ENCODE measurements around the gene SP6.

SP6 gene

DNA sequence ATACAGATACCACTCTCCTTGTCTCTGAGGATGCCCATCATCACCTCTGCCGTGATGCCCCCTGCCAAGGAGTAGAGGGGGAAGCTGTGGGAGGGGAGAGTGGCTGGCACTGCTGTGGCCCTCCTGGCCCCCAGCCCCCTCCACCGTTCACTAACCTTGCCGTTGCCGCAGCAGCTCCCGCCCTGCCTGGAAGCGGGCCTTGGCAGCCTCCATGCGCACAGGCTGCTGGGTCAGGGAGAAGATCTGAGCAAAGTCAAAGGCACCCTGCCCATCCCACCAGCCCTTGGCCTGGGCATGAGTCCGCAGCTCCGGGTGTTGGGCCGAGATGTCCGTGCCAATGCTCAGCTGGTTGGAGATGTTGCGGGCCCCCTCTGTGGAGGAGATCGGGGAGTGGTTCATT lies 12.3 kb downstream of the SP6 start:
- TF ChIP-seq, protein P1, sequence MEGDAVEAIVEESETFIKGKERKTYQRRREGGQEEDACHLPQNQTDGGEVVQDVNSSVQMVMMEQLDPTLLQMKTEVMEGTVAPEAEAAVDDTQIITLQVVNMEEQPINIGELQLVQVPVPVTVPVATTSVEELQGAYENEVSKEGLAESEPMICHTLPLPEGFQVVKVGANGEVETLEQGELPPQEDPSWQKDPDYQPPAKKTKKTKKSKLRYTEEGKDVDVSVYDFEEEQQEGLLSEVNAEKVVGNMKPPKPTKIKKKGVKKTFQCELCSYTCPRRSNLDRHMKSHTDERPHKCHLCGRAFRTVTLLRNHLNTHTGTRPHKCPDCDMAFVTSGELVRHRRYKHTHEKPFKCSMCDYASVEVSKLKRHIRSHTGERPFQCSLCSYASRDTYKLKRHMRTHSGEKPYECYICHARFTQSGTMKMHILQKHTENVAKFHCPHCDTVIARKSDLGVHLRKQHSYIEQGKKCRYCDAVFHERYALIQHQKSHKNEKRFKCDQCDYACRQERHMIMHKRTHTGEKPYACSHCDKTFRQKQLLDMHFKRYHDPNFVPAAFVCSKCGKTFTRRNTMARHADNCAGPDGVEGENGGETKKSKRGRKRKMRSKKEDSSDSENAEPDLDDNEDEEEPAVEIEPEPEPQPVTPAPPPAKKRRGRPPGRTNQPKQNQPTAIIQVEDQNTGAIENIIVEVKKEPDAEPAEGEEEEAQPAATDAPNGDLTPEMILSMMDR (IDR thresholded peaks at IDR 0.05; ENCODE audit: unreplicated experiment in 3 of 3) = no peak
- H3K27me3 Mint-ChIP-seq (ENCODE audit: low read depth) = peaks cover 7% of the 10 kb centered on the region
- H3K4me3 Mint-ChIP-seq = peak overlapping the region; percentile 48 to 79 (median 65)
- H3K9me3 Mint-ChIP-seq = no peaks in the 10 kb centered on the region
- H3K4me1 Mint-ChIP-seq = peaks cover 29% of the 10 kb centered on the region
- no peak overlapping the region for H3K27ac Mint-ChIP-seq
- peaks cover 6% of the 10 kb centered on the region for H3K36me3 Mint-ChIP-seq (ENCODE audit: low read depth)

DNA sequence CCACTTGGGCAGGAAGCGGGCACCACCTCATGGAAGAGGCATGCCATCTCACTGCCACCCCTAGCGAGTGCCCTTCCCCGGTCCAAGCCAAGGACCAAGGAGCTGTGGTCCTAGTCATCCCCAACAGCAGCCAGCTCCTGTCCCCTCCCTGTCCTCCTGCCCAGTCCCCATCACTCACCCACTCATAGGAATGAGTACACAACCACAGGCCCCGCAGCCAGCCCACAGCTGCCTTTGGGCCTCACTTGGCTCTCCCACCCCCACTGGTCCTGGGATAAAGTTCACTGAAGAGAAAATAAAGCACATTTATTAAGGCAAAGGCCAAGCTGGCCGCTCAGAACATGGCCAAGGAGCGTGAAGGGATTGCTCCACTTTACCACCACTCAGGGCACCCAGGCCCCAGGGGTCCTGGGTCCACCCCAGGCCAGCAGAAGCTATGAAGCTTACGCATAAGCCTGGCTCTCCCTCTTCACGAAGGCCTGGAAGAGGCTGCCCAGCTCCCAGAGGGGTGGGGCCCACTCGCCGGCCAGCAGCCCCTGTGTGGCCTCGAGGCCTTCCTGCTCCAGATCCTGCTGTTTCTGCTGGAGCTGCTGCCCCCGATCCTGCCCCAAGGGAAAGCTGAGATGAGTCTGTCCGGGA lies 13.4 kb downstream of the SP6 start:
- Mint-ChIP-seq H3K27me3 (ENCODE audit: low read depth) (no peaks in the 10 kb centered on the region), H3K9me3 (no peaks in the 10 kb centered on the region), H3K27ac (peak overlapping the region; percentile 42 to 80 (median 45))

DNA sequence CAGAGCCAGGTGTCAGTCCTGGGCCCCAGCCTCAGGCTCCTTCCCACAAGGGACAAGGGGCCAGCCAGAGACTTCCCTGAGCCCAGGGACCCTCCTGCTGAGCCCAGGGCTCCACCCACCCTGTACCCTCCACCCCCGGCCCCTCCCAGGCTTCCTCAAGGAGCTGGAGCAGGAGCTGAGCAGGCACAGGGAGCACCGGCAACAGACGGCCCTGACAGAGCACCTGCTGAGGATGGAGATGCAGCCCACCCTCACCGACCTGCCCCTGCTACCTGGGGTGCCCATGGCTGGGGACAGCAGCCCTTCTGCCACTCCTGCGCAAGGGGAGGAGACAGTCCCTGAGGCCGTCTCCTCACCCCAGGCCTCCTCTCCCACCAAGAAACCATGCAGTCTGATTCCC lies 14.4 kb downstream of the SP6 start:
- H3K9me3 Mint-ChIP-seq = no peaks in the 10 kb centered on the region
- H3K4me3 Mint-ChIP-seq = no peak overlapping the region
- H3K4me1 Mint-ChIP-seq = peaks cover 24% of the 10 kb centered on the region
- no peaks in the 10 kb centered on the region for H3K27me3 Mint-ChIP-seq (ENCODE audit: low read depth)
- H3K27ac Mint-ChIP-seq = no peak overlapping the region
- TF ChIP-seq, protein P1 (IDR thresholded peaks at IDR 0.05; ENCODE audit: unreplicated experiment in 3 of 3) = no peak
- H3K36me3 Mint-ChIP-seq (ENCODE audit: low read depth) = peaks cover 6% of the 10 kb centered on the region

More for the DNA sequence above, 13.4 kb downstream of the SP6 start:
- peak overlapping the region; percentile 13 to 40 (median 38) for H3K4me3 Mint-ChIP-seq
- TF ChIP-seq, protein P1 (IDR thresholded peaks at IDR 0.05; ENCODE audit: unreplicated experiment in 3 of 3) = no peak
- H3K36me3 Mint-ChIP-seq (ENCODE audit: low read depth) = peaks cover 6% of the 10 kb centered on the region
- peaks cover 21% of the 10 kb centered on the region for H3K4me1 Mint-ChIP-seq

DNA sequence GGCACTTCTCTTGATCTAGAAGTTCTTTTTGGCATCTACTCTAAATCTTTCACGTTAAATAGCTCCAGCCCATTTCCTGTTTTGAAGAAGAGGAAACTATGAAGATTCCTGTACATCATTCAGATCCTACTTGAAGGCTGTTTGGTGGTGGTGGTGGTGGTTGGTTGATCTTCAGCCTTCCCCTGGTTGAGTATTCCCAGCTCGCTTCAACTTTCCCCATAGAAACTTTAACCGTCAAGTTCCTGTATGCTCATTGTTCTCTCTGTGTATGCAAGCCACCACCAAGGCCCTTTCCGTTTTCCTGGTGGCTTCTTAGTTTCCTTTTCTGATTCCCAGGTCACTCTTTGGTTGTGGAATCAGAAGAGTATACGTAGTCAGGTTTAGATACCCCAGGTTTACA lies 16.2 kb downstream of the SP6 start:
- H3K27ac Mint-ChIP-seq = no peak overlapping the region
- H3K9me3 Mint-ChIP-seq = no peaks in the 10 kb centered on the region
- TF ChIP-seq, protein P1 (IDR thresholded peaks at IDR 0.05; ENCODE audit: unreplicated experiment in 3 of 3) = no peak
- H3K36me3 Mint-ChIP-seq (ENCODE audit: low read depth) = peaks cover 6% of the 10 kb centered on the region
- H3K4me3 Mint-ChIP-seq = peak overlapping the region in 1 of 3 experiments; percentile 31
- H3K27me3 Mint-ChIP-seq (ENCODE audit: low read depth) = no peaks in the 10 kb centered on the region
- peaks cover 19% of the 10 kb centered on the region for H3K4me1 Mint-ChIP-seq

DNA sequence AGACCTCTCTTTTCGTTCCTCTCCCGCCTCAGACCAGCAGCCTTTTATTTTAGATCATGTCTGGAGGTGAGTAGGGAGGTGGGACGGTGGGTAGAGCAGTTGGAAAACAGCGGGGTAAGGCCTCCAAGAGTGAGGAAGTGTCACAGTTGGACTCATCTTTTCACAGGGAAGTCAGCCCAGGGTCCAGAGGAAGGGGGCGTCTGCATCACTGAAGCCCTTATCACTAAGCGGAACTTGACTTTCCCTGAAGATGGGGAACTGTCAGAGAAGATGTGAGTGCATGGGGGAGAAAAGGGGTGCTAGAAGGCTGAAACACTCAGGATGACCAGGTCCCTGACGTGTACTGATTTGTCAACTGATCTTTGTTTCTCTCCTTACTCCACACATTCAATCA lies 19.0 kb downstream of the SP6 start:
- Mint-ChIP-seq H3K4me3 (peak overlapping the region; percentile 90 to 93 (median 92)), H3K4me1 (peaks cover 15% of the 10 kb centered on the region), H3K27me3 (ENCODE audit: low read depth) (no peaks in the 10 kb centered on the region), H3K9me3 (no peaks in the 10 kb centered on the region), H3K27ac (peak overlapping the region; percentile 52 to 92 (median 90)), H3K36me3 (ENCODE audit: low read depth) (peaks cover 16% of the 10 kb centered on the region)
- TF ChIP-seq, protein P1 (IDR thresholded peaks at IDR 0.05; ENCODE audit: unreplicated experiment in 3 of 3) = no peak

All from nephron (organoid).